ENCODE measurements around the gene ELL.

GRCh38 chr19:18461471-18461870, 60.4 kb downstream of the ELL start:
- no peak for TF ChIP-seq POLR2A (IDR thresholded peaks at IDR 0.05)
- no peak for TF ChIP-seq CTCF (IDR thresholded peaks at IDR 0.05)
- TF ChIP-seq EP300 (IDR thresholded peaks at IDR 0.05; ENCODE audit: low read depth) = no peak

Data from transverse colon (tissue), 3 donors.